ENCODE data around the gene GJC2. TPM values are rescaled to one million over a fixed set of nuclear protein-coding genes. Genes with fewer than 3 reads are reported as not detected.
A peak's percentile ranks its signal among the peaks of the same experiment; 100 is the strongest.
"Not testable (repeated sequence)": the region's sequence is repeated elsewhere in the genome, so short reads cannot be mapped to it uniquely, and the experiment has no call there.

The GJC2 gene
- total RNA-seq, 1 donor from 2014 or later, result 1.1 TPM

GRCh38 chr1:228110556-228110955 is 39.2 kb upstream of the GJC2 start:
- Histone ChIP-seq H3K36me3 (ENCODE audit: insufficient read depth, low read length) (no peaks in the 10 kb centered on the region), H3K4me2 (ENCODE audit: low read length) (no peak overlapping the region), H3K4me3 (ENCODE audit: insufficient read depth, low read depth, low read length) (no peak overlapping the region), H3K4me1 (ENCODE audit: insufficient read depth, low read length) (peaks cover 10% of the 10 kb centered on the region), H3K79me2 (ENCODE audit: insufficient read depth, low read length) (peaks cover 23% of the 10 kb centered on the region), H3K27ac (ENCODE audit: low read depth, low read length) (no peak overlapping the region), H3K9ac (ENCODE audit: low read length) (no peak overlapping the region), H2AFZ (ENCODE audit: low read depth, low read length) (no peak overlapping the region), H4K20me1 (ENCODE audit: insufficient read depth, low read length) (no peaks in the 10 kb centered on the region), H3K9me3 (ENCODE audit: insufficient read depth, low read depth, low read length) (no peaks in the 10 kb centered on the region), H3K27me3 (ENCODE audit: insufficient read depth, low read length) (no peaks in the 10 kb centered on the region)
- Mint-ChIP-seq H3K27ac (ENCODE audit: unreplicated experiment) (no peak overlapping the region), H3K27me3 (ENCODE audit: low read depth, unreplicated experiment) (no peaks in the 10 kb centered on the region), H3K36me3 (ENCODE audit: low read depth, unreplicated experiment) (peaks cover 4% of the 10 kb centered on the region), H3K4me1 (ENCODE audit: low read depth, unreplicated experiment) (peaks cover 4% of the 10 kb centered on the region), H3K9me3 (ENCODE audit: unreplicated experiment) (no peaks in the 10 kb centered on the region), H3K4me3 (ENCODE audit: unreplicated experiment) (peak overlapping the region; percentile 62)
- DNase-seq (ENCODE audit: low read depth), result no peak
- no peak for FAIRE-seq
- TF ChIP-seq CTCF (IDR thresholded peaks at IDR 0.05; ENCODE audit: insufficient read depth, low read depth, low read length) (no peak), EZH2 (IDR thresholded peaks at IDR 0.05; ENCODE audit: insufficient read depth, low read length) (no peak)

- DNase-seq (ENCODE audit: low read depth); H3K4me3 Mint-ChIP-seq (ENCODE audit: unreplicated experiment); H3K9me3 Mint-ChIP-seq (ENCODE audit: unreplicated experiment); H4K20me1 ChIP-seq (ENCODE audit: insufficient read depth, low read length); H3K36me3 ChIP-seq (ENCODE audit: insufficient read depth, low read length); H2AFZ ChIP-seq (ENCODE audit: low read depth, low read length); H3K9me3 ChIP-seq (ENCODE audit: insufficient read depth, low read depth, low read length); H3K27me3 Mint-ChIP-seq (ENCODE audit: low read depth, unreplicated experiment); H3K4me3 ChIP-seq (ENCODE audit: insufficient read depth, low read depth, low read length); H3K9ac ChIP-seq (ENCODE audit: low read length); H3K4me1 Mint-ChIP-seq (ENCODE audit: low read depth, unreplicated experiment); H3K27ac Mint-ChIP-seq (ENCODE audit: unreplicated experiment); H3K27me3 ChIP-seq (ENCODE audit: insufficient read depth, low read length); H3K36me3 Mint-ChIP-seq (ENCODE audit: low read depth, unreplicated experiment); FAIRE-seq; H3K27ac ChIP-seq (ENCODE audit: low read depth, low read length); H3K4me2 ChIP-seq (ENCODE audit: low read length): not testable (repeated sequence)
- Histone ChIP-seq H3K4me1 (ENCODE audit: insufficient read depth, low read length) (peaks cover 10% of the 10 kb centered on the region), H3K79me2 (ENCODE audit: insufficient read depth, low read length) (peaks cover 23% of the 10 kb centered on the region)
Observed at GRCh38 chr1:228111315-228111714, 38.4 kb upstream of the GJC2 start.

GRCh38 chr1:228112167-228112566 is 37.6 kb upstream of the GJC2 start:
- no peak overlapping the region for H3K9ac ChIP-seq (ENCODE audit: low read length)
- H3K27ac Mint-ChIP-seq (ENCODE audit: unreplicated experiment), result no peak overlapping the region
- H3K9me3 Mint-ChIP-seq (ENCODE audit: unreplicated experiment), result no peaks in the 10 kb centered on the region
- H3K36me3 ChIP-seq (ENCODE audit: insufficient read depth, low read length), result no peaks in the 10 kb centered on the region
- no peaks in the 10 kb centered on the region for H3K27me3 Mint-ChIP-seq (ENCODE audit: low read depth, unreplicated experiment)
- peaks cover 4% of the 10 kb centered on the region for H3K4me1 Mint-ChIP-seq (ENCODE audit: low read depth, unreplicated experiment)
- peaks cover 10% of the 10 kb centered on the region for H3K4me1 ChIP-seq (ENCODE audit: insufficient read depth, low read length)
- no peaks in the 10 kb centered on the region for H3K36me3 Mint-ChIP-seq (ENCODE audit: low read depth, unreplicated experiment)
- H4K20me1 ChIP-seq (ENCODE audit: insufficient read depth, low read length), result no peaks in the 10 kb centered on the region
- peaks cover 19% of the 10 kb centered on the region for H3K79me2 ChIP-seq (ENCODE audit: insufficient read depth, low read length)
- no peak overlapping the region for H3K27ac ChIP-seq (ENCODE audit: low read depth, low read length)
- H3K9me3 ChIP-seq (ENCODE audit: insufficient read depth, low read depth, low read length), result no peaks in the 10 kb centered on the region
- no peak overlapping the region for H2AFZ ChIP-seq (ENCODE audit: low read depth, low read length)
- no peak overlapping the region for H3K4me3 Mint-ChIP-seq (ENCODE audit: unreplicated experiment)
- no peak overlapping the region for H3K4me3 ChIP-seq (ENCODE audit: insufficient read depth, low read depth, low read length)
- no peaks in the 10 kb centered on the region for H3K27me3 ChIP-seq (ENCODE audit: insufficient read depth, low read length)
- DNase-seq (ENCODE audit: low read depth) (no peak), FAIRE-seq (no peak)
- no peak overlapping the region for H3K4me2 ChIP-seq (ENCODE audit: low read length)
- TF ChIP-seq CTCF (IDR thresholded peaks at IDR 0.05; ENCODE audit: insufficient read depth, low read depth, low read length) (no peak), EZH2 (IDR thresholded peaks at IDR 0.05; ENCODE audit: insufficient read depth, low read length) (no peak)
